ENCODE results near the gene ATP6V0A4. TPM values are rescaled to one million over a fixed set of nuclear protein-coding genes. Genes with fewer than 3 reads are reported as not detected.

Gene ATP6V0A4
- not detected for total RNA-seq

GRCh38 chr7:138797715-138798320 is at the start of gene ATP6V0A4, which contains the start of gene TMEM213:
ATP6V0A4 (minus strand) TSS chr7:138798196; CDS start chr7:138771247, 26,949 bp downstream.
TMEM213 (plus strand) TSS chr7:138797994; CDS start chr7:138798105, 111 bp downstream.
- DNase-seq (ENCODE audit: low spot score in 2 of 2) = no peak
- H3K27me3 ChIP-seq = no peaks in the 10 kb centered on the region
- no peaks in the 10 kb centered on the region for H3K9me3 ChIP-seq
- TF ChIP-seq CTCF (IDR thresholded peaks at IDR 0.05) = no peak
- TF ChIP-seq POLR2A (IDR thresholded peaks at IDR 0.05) = no peak
- TF ChIP-seq EP300 (IDR thresholded peaks at IDR 0.05) = no peak
- no peak within 1 kb of the TSS for H3K27ac ChIP-seq
- no peaks in the 10 kb centered on the region for H3K36me3 ChIP-seq
- WGBS, 2 donors = 16 to 18% methylated on average over 14 of the region's 14 CpGs
- no peaks in the 10 kb centered on the region for H3K4me1 ChIP-seq
- H3K4me3 ChIP-seq = no peak within 1 kb of the TSS

GRCh38 chr7:138845711-138846110 is 47.7 kb upstream of the ATP6V0A4 start:
- Histone ChIP-seq H3K4me1 (peaks cover 0 to 3% (median 0%) of the 10 kb centered on the region in 4 donors), H3K4me3 (no peak overlapping the region), H3K27me3 (no peaks in the 10 kb centered on the region), H3K9me3 (no peaks in the 10 kb centered on the region), H3K27ac (no peak overlapping the region), H3K36me3 (peaks cover 0 to 16% (median 0%) of the 10 kb centered on the region in 3 donors)
- WGBS, 2 donors = 32 to 40% methylated on average over 2 of the region's 2 CpGs
- no peak for TF ChIP-seq EP300 (IDR thresholded peaks at IDR 0.05)
- no peak for TF ChIP-seq POLR2A (IDR thresholded peaks at IDR 0.05)
- TF ChIP-seq CTCF (IDR thresholded peaks at IDR 0.05) = no peak
- no peak for DNase-seq (ENCODE audit: low spot score in 2 of 2)

- DNase-seq (ENCODE audit: low spot score in 2 of 2) = no peak
- 90 to 93% methylated on average over 20 of the region's 20 CpGs for WGBS, 2 donors
Measured at GRCh38 chr7:138843632-138844580, 45.9 kb upstream of the ATP6V0A4 start.

GRCh38 chr7:138842111-138842510 is 44.1 kb upstream of the ATP6V0A4 start:
- no peaks in the 10 kb centered on the region for H3K9me3 ChIP-seq
- TF ChIP-seq POLR2A (IDR thresholded peaks at IDR 0.05) (no peak), EP300 (IDR thresholded peaks at IDR 0.05) (no peak), CTCF (IDR thresholded peaks at IDR 0.05) (no peak)
- no peaks in the 10 kb centered on the region for H3K27me3 ChIP-seq
- 84 to 87% methylated on average over 12 of the region's 12 CpGs for WGBS, 2 donors
- H3K4me3 ChIP-seq = no peak overlapping the region
- no peak for DNase-seq (ENCODE audit: low spot score in 2 of 2)
- H3K36me3 ChIP-seq = peaks cover 0 to 19% (median 0%) of the 10 kb centered on the region in 3 donors
- H3K4me1 ChIP-seq = no peaks in the 10 kb centered on the region
- H3K27ac ChIP-seq = no peak overlapping the region

More at GRCh38 chr7:138843632-138844580, 45.9 kb upstream of the ATP6V0A4 start:
- Histone ChIP-seq H3K4me3 (no peak overlapping the region), H3K27me3 (no peaks in the 10 kb centered on the region), H3K9me3 (no peaks in the 10 kb centered on the region), H3K36me3 (peaks cover 0 to 14% (median 0%) of the 10 kb centered on the region in 3 donors), H3K4me1 (peaks cover 0 to 3% (median 0%) of the 10 kb centered on the region in 4 donors), H3K27ac (no peak overlapping the region)
- TF ChIP-seq POLR2A (IDR thresholded peaks at IDR 0.05) (no peak), EP300 (IDR thresholded peaks at IDR 0.05) (no peak), CTCF (IDR thresholded peaks at IDR 0.05) (no peak)

Data from tibial nerve (tissue), 4 donors.